ENCODE measurements around the gene PWWP2B. TPM values are rescaled to one million over a fixed set of nuclear protein-coding genes. Genes with fewer than 3 reads are reported as not detected.

The PWWP2B gene
- total and polyA plus RNA-seq, 2 of the 4 experiments (the other 2 are of a cell fraction): 1.7 to 2.2 TPM

- Histone ChIP-seq H3K9ac (ENCODE audit: low read depth, low read length) (no peak overlapping the region), H4K20me1 (ENCODE audit: insufficient read depth, low read length) (no peaks in the 10 kb centered on the region), H4K91ac (ENCODE audit: insufficient read depth, low read depth, low read length) (no peak overlapping the region), H2AK9ac (replicated peaks; ENCODE audit: low read depth, low read length, poor library complexity) (no peak overlapping the region), H4K5ac (ENCODE audit: low read depth, low read length) (no peak overlapping the region), H3K4ac (ENCODE audit: low read depth, low read length) (no peak overlapping the region), H4K8ac (ENCODE audit: low read depth in 2 of 2, low read length in 2 of 2) (no peak overlapping the region), H3K9me1 (ENCODE audit: insufficient read depth, low read length) (peaks cover 11% of the 10 kb centered on the region; the same call in 1 of the 2 replicates), H2BK5ac (ENCODE audit: low read depth, low read length, poor library complexity, severe bottlenecking) (no peak overlapping the region), H3K18ac (ENCODE audit: low read depth, low read length) (no peak overlapping the region), H3K4me1 (ENCODE audit: control insufficient read depth, insufficient read depth, low read length) (peaks cover 13% of the 10 kb centered on the region), H2AK5ac (ENCODE audit: low read depth, low read length) (no peak overlapping the region), H3K56ac (ENCODE audit: extremely low read depth, insufficient read depth, low read length) (no peak overlapping the region), H3K4me3 (ENCODE audit: insufficient read depth, low read depth, low read length) (no peak overlapping the region), H3K36me3 (ENCODE audit: control insufficient read depth, insufficient read depth, low read length) (no peaks in the 10 kb centered on the region), H3K4me2 (ENCODE audit: low read depth, low read length) (no peak overlapping the region), H3K23ac (ENCODE audit: low read depth, low read length) (no peak overlapping the region), H2BK120ac (ENCODE audit: low read depth, low read length) (no peak overlapping the region), H3K79me1 (ENCODE audit: low read depth in 1 of 2, low read length in 2 of 2) (no peaks in the 10 kb centered on the region), H2BK15ac (ENCODE audit: low read depth, low read length) (no peak overlapping the region), H3K14ac (replicated peaks; ENCODE audit: low read depth, low read length) (no peak overlapping the region), H2BK20ac (ENCODE audit: low read depth, low read length) (no peak overlapping the region), H3K27ac (ENCODE audit: insufficient read depth, low read length) (no peak overlapping the region), H3K27me3 (ENCODE audit: control insufficient read depth, insufficient read depth, low read length) (peaks cover 3% of the 10 kb centered on the region; the same call in 1 of the 2 replicates), H2AFZ (replicated peaks; ENCODE audit: low read length, poor library complexity) (no peak overlapping the region), H3K9me3 (ENCODE audit: control insufficient read depth, insufficient read depth, low read length) (no peaks in the 10 kb centered on the region)
- TF ChIP-seq CEBPB (IDR thresholded peaks at IDR 0.05; ENCODE audit: low read depth, low read length): no peak
- no peak for TF ChIP-seq BHLHE40 (IDR thresholded peaks at IDR 0.05; ENCODE audit: low read depth, low read length)
- TF ChIP-seq ELK1 (IDR thresholded peaks at IDR 0.05; ENCODE audit: borderline replicate concordance, low read depth, low read length): no peak
- no peak for TF ChIP-seq CHD1 (IDR thresholded peaks at IDR 0.05; ENCODE audit: low read depth, low read length)
- no peak for TF ChIP-seq MAZ (IDR thresholded peaks at IDR 0.05; ENCODE audit: borderline replicate concordance, low read depth, low read length)
- TF ChIP-seq RFX5 (IDR thresholded peaks at IDR 0.05; ENCODE audit: low read depth, low read length): no peak
- 76% methylated on average over 11 of the region's 19 CpGs; no CpG with 5 or more reads in 1 of the 2 experiments for WGBS, 2 experiments (ENCODE audit: extremely low coverage in 2 of 2, insufficient read length in 1 of 2)
- POLR2A ChIA-PET (ENCODE audit: unreplicated experiment): no interaction called here
- intact Hi-C loops (cut with micrococcal nuclease) (loop anchor here (5.0 kb wide), 1 partner anchor 246 kb away; no protein-coding TSS in a partner anchor), in situ Hi-C loops (cut with MboI; ENCODE audit: low sequenced_read_pairs) (loop anchor here (5.0 to 10.0 kb wide), 2 partner anchors 61 to 244 kb away; no protein-coding TSS in a partner anchor), dilution Hi-C loops (cut with HindIII; ENCODE audit: low sequenced_read_pairs, unreplicated experiment) (no loop called here)
- no peak for DNase-seq
- no TSS peak for BruUV-seq (replicated peaks)
- ATAC-seq (ENCODE audit: low read depth): no peak
- CTCF ChIA-PET: no interaction called here
These were observed 5.9 kb upstream of the PWWP2B start for GRCh38 chr10:132390921-132391675.

All from IMR-90 (cell line).